GM18499 (cell line): ENCODE results near the gene KRT8.
"Not testable (repeated sequence)": the region's sequence is repeated elsewhere in the genome, so short reads cannot be mapped to it uniquely, and the experiment has no call there.

Experiments
- ATAC-seq: cut with Tn5 transposase; IDR thresholded peaks from one replicate; pipeline ENCODE4 v1.9.1; 2021; ENCODE audit warnings: moderate number of reproducible peaks; ENCODE audit not compliant: insufficient read depth, unreplicated experiment

Gene KRT8

GRCh38 chr12:52856077-52856476 lies 48.8 kb downstream of the KRT8 start:
- not testable (repeated sequence) for ATAC-seq

GRCh38 chr12:52851787-52852186 lies 53.1 kb downstream of the KRT8 start:
- ATAC-seq: no peak

- no peak for ATAC-seq
Observed at GRCh38 chr12:52850681-52851080, 54.2 kb downstream of the KRT8 start.

DNA sequence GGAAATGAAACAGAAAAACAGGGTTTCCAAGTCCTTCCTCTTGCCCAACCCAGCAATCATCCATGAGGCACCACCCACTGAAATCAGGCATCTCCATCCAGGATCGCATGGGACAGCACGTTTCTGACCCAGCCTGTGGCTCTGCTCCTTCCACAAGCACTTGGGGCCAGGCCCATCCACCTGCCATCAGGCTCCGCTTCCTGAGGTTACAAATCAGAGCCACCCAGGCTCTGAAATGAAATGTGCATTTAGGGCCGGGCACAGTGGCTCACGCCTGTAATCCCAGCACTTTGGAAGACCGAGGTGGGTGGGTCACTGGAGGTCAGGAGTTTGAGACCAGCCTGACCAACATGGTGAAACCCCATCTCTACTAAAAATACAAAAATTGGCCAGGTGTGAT lies 55.4 kb downstream of the KRT8 start:
- no peak for ATAC-seq

DNA sequence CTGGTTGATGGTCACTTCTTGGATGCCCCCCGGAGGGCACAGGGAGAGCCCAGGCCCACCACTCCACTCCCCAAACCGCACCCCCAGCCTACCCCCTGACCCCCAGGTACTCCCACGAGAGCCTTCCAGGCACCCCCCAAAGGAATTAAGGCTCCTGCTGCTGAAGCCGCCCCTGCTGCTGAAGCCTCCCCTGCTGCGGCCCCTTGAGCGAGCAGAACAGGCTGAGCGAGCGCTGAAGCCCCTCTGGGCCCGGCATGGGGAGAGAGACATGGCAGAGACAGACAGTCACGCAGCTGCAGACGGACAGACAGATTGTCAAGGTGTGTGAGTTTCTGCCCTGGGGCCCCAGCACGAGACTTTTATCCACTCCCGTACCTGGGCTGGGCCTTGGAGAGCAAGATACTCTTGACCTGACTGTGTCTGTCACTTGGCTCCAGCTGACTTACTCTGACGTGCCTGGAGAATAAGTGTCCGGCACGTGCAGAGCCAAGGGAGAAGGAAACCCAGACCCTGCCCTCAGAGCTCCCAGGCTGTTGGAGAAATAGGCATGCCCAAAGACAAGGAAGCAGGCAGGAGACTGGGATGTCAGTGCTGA lies 56.1 kb downstream of the KRT8 start, which contains the start of gene KRT78:
TSS of gene KRT78 (minus strand) at position 334 of the 595 bp plus-strand sequence. CDS start at position 270, 64 bp downstream.
- no peak for ATAC-seq

GRCh38 chr12:52847335-52848102 lies 57.4 kb downstream of the KRT8 start:
- ATAC-seq: no peak
